SW 1271 (cell line): ENCODE measurements around the gene DHX34.
"Not testable (repeated sequence)": the region's sequence is repeated elsewhere in the genome, so short reads cannot be mapped to it uniquely, and the experiment has no call there.

Experiments
- DNase-seq, 2 experiments: peaks; one replicate each; lab custom pipeline; 2025; lab: John Stamatoyannopoulos, UW

Gene DHX34

GRCh38 chr19:47370045-47370611, 21.0 kb downstream of the DHX34 start:
- DNase-seq = no peak

- DNase-seq = no peak
These were observed 22.1 kb downstream of the DHX34 start for GRCh38 chr19:47371261-47371660.

GRCh38 chr19:47372603-47373002, 23.5 kb downstream of the DHX34 start:
- DNase-seq = no peak

- no peak for DNase-seq
These were observed 24.4 kb downstream of the DHX34 start for GRCh38 chr19:47373246-47374240.

- DNase-seq = no peak
These were observed 26.0 kb downstream of the DHX34 start for GRCh38 chr19:47374876-47375693.

GRCh38 chr19:47375694-47376588, 26.8 kb downstream of the DHX34 start:
- DNase-seq = no peak

- DNase-seq = no peak
These were observed 27.6 kb downstream of the DHX34 start for GRCh38 chr19:47376589-47377144.

- no peak for DNase-seq
These were observed 28.1 kb downstream of the DHX34 start for GRCh38 chr19:47377208-47377701.

GRCh38 chr19:47377801-47378200, 28.7 kb downstream of the DHX34 start:
- DNase-seq = no peak

- DNase-seq = no peak
These were observed 29.1 kb downstream of the DHX34 start for GRCh38 chr19:47378246-47378645.

- no peak for DNase-seq
These were observed 30.3 kb downstream of the DHX34 start for GRCh38 chr19:47379381-47379938.

GRCh38 chr19:47380559-47380958, 31.4 kb downstream of the DHX34 start:
- no peak for DNase-seq

GRCh38 chr19:47381121-47381520, 32.0 kb downstream of the DHX34 start:
- DNase-seq = no peak

GRCh38 chr19:47381653-47382279, 32.7 kb downstream of the DHX34 start:
- DNase-seq = no peak

- not testable (repeated sequence) for DNase-seq
These were observed 34.8 kb downstream of the DHX34 start for GRCh38 chr19:47383890-47384289.

GRCh38 chr19:47384533-47384932, 35.4 kb downstream of the DHX34 start:
- not testable (repeated sequence) for DNase-seq

- not testable (repeated sequence) for DNase-seq
These were observed 37.5 kb downstream of the DHX34 start for GRCh38 chr19:47386582-47386981.

GRCh38 chr19:47387623-47388022, 38.5 kb downstream of the DHX34 start:
- DNase-seq = not testable (repeated sequence)

- not testable (repeated sequence) for DNase-seq
These were observed 39.6 kb downstream of the DHX34 start for GRCh38 chr19:47388721-47389120.

- no peak for DNase-seq
These were observed 40.0 kb downstream of the DHX34 start for GRCh38 chr19:47389150-47389556.
